Activated CD4-positive, CD25-positive, alpha-beta regulatory T cell (primary cell): ENCODE results near the gene PCCB.
"Not testable (repeated sequence)": the region's sequence is repeated elsewhere in the genome, so short reads cannot be mapped to it uniquely, and the experiment has no call there.

ENCODE experiments used
- DNase-seq, 4 experiments: peaks; one replicate each; lab custom pipeline; 2025; lab: John Stamatoyannopoulos, UW

The PCCB gene

DNA sequence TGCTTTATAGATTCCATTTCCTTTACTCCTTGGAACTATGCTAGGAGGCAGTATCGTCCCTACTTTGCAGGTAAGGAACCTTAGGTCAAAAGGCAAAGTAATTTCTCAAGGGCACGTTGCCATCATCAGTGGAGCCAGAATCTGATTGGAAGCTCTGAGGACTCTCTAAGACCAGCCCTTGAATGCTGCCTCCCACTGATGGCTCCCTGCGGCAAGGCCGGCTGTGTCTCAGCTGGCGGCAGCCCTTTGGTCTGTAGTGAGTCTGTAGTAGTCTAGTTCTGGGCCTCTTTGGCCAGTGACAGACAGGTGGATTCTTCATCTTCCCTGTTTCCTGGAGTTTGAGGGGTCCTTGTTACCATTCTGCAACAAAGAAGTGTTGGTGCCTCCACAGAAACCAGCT, 76.2 kb downstream of the PCCB start:
- DNase-seq: no peak

DNA sequence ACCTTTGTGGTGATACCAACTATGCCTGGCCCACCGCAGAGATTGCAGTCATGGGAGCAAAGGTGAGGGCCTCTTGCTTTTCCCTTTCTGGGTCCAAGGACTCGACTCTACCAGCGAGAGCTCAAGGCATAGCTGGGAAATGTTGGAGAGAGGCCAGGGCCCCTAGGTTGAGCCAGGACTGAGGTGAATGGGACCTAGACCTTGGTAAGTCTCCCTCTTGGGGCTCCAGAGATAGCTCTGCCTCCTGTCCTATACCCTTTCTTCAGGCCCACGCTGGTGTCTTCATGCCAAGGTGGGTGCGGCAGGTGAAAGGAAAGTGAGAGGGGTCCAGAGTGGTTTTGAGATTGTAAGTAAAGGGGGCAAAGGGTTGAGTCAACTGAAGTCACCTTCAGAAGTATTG, 77.5 kb downstream of the PCCB start:
- no peak for DNase-seq

DNA sequence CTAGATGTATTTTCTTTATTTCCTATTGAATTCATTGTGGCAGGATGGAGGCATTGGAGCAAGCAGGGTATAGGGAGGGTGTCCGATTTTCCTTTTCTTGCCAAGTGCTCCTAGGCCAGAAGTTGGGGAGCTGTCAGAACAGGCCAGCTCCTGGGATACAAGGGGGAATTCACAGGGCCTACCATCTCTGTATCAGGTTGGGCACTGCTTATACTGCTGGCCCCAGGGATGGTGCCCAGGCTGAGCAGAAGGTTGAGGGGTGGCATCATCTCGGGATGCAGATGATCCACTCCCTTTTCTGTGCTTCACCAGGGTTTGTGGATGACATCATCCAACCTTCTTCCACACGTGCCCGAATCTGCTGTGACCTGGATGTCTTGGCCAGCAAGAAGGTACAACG, 79.5 kb downstream of the PCCB start:
- DNase-seq: no peak

DNA sequence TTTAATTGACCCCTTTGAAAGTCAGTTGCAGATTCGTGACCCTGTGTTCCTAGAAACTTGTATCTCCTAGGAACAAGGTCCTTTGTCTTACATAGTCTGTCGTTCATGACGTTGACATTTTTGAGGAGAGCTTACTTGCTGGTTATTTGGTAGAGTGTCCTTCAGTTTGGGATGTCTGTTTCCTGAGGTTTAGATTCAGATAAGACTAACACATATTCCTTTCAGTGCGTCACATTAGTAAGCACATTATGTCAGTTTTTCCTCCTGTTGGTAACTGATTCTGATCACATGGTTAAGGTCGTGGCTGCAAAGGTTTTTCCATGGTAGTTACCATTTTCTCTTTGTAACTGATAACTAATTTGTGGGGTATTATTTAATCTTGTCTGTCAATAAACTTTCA, 80.8 kb downstream of the PCCB start:
- DNase-seq: no peak

DNA sequence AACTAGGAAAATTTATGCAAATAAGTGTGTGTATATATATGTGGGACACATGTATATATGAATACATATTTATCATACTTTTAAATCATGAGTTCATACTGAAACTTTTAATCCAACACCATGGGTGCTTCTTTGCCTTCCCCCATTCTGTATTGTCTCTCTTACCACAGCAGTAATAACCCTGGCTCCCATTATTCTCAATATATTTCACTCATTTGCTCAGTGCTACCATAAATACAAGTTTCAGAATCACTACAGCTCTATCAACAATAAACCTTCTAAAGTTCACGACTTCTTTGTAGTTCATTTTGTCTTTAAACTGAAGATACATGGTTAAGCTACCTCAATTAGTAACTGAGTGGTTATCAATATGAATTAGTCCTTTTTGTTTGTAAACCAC, 82.2 kb downstream of the PCCB start:
- no peak for DNase-seq

DNA sequence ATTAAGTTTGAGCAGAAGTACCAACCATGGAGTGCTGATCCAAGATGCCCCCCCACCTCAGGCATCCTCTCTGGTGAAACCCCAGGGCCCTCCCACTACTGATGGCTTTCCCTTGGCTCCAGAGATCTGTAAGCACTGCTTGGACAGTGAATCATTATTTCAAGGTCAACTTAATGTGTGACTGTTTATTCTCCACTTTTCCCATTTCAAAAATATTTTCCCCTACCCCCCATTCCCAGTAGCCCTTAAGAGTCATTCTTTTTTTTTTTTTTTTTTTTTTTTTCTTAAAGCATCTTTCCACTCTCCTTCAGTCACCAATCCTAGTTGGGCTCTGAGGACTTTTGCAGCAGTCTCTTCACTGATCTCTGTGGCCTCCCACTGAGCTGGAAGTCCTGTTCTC, 82.6 kb downstream of the PCCB start:
- no peak for DNase-seq

DNA sequence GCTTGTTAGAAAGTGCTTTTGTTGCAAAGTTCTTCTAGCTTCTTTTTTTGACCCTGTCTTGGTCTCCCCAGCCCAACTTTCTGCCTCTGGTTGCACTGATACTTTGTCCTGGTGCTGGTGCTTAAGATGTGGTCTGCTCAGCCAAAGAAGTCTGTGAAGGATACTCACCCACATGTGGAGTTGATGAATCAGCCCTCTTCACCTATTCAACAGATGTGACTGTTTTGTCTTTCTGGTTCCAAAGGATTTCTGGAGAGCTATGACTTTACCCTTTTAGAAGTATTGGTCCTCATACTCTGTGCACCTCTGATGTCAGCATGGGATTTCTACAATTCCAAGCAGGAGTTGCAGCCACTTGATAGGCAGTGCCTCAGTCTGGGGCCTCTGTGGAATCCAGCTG, 84.1 kb downstream of the PCCB start:
- no peak for DNase-seq

DNA sequence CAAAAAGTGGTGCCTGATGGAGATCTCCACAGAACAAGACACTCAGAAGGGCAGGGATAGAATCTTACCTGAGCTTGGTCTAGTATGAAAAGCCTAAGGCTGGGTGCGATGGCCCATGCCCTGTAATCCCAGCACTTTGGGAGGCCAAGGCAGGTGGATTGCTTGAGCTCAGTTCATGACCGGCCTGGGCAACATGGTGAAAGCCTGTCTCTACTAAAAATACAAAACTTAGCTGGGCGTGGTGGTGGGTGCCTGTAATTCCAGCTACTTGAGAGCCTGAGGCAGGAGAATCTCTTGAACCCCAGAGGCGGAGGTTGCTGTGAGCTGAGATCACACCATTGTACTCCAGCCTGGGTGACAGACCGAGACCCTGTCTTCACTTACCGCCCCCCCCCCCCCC, 84.6 kb downstream of the PCCB start:
- DNase-seq: not testable (repeated sequence)

DNA sequence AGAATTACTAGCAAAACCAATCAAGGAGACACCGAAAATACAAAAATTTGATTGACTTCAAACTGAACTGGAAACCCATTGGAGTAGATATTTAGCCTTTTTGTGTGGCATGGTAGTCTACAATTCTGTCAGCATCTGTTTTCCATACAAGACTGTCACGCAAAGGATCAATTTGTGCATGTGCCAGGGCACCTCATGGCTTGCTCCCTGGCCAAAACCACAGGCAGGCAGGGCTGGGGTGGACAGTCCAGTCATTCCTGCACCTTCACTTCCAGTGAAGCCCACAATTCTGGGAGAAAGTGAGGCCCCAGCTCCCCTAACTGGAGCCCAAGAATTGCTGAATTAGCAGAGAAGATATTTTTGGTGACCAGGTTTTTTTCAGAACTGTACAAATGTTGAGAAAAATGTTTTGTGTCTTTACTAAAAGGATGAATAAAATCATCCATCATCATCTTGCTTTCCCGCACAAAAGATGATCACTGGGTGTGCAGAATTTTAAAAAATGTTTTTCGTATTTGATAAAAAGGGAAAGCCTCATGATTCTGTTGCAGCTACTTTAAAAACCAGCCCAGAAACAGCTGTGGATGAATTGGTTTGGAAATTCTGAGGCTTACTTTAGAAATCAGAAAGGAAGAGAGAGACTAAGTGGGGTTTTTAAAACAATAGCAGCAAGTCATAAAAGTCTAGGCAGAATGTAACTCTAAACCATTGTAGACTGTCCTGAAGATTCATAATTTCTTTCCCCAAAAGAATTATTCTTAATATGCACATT, 86.4 kb downstream of the PCCB start:
- DNase-seq: no peak

DNA sequence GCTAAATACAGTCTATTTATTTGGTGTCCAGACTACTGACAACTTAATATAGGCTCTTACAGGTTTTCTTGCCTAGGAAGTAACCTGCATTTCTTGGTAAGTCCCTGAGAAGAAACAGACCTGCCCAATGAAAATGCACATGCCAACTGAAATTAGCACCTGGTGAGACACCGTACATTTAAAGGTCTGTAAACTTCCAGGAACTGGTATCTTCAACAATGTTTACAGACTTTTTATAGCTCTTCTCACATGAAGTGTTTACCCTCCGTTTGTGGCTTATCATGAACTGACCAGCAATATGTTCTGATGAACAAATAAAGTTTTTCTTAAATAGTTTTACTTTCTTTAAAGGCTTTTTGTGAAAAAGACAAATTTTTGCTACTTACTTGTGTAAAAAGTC, 93.3 kb downstream of the PCCB start:
- DNase-seq: no peak

DNA sequence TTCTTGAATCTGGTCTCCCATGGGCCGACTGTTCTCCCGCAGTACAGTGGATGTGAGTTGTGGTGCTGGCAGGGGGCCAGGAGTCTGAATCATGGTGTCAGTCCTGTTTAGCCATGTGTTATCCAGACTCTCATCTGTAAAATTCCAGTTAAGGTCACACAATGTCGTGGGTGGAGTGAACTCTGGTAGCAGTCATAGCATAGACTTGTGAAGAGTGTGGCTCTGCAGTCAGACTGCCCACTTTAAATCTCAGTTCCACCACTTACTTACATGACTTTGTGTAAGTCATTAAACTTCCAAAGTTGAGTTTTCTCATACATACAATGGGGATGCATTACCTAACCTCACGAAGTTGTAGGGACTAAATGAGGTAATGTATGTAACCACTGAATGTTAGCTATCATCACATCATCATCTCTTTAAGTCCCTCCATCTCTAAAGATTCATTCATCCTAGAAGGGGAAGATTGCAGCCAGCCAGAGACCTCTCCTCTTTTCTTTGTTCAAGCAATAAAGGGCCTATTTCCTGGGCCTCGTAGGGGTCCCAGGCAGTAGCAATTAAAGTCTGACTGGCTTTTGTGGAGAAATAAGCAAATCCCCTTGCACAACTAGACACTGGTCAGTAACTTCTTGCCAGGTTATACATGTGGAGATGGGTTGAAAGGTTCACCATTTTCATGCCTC, 93.9 kb downstream of the PCCB start:
- DNase-seq: no peak

DNA sequence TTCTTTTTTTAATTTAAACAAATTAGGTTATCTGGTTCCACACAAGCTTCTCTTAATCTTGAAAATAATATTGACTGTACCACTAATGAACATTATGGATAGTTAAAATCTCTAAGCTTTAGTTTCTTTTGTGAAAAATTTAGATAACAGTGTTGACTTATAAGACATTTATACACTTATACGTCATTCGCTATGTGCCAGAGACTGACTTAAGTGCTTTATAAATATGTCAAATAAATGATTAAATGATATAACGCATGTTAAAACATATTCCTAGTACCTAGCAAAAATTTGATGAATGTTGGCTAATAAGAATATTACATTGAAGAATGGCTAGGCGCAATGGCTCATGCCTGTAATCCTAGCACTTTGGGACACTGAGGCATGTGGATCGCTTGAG, 96.3 kb downstream of the PCCB start:
- no peak for DNase-seq

DNA sequence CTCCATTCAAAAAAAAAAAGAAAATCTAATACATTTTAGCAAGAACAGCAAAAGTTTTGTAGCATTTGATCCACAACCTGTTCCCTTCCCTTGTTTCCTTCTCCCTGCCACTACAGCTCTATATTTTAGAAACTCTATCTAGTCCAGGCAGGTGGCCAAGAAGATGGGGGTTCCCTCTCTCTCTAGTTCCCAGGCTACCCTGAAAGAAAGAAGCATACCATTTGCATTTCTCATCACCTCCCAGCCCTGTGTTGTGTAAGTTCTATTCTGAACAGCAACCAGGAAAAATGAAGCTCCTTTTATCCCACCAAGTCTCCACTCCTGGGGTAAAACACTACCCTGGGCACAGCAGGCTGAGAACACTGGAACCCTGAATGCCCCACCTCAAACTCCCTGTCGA, 100.0 kb downstream of the PCCB start:
- DNase-seq: no peak

DNA sequence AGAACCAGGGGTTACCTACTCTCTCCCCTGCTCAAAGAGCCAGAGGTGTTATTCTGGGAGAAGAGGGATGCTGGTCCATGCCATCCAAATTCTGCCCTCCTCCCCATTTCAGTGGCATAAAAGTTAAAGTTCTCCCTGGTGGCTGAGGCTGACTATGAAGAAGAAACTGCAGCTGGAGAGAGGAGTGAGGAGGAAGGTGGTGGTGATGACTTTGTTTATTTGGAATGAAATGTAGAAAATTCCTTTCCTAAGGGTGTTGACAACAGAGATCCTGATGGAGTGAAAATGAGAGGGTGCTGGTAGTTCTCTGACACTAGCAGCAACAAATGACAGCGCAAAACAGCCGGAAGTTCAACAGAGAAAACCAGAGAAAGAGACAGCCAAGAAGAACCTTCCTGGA, 100.4 kb downstream of the PCCB start:
- DNase-seq: no peak

DNA sequence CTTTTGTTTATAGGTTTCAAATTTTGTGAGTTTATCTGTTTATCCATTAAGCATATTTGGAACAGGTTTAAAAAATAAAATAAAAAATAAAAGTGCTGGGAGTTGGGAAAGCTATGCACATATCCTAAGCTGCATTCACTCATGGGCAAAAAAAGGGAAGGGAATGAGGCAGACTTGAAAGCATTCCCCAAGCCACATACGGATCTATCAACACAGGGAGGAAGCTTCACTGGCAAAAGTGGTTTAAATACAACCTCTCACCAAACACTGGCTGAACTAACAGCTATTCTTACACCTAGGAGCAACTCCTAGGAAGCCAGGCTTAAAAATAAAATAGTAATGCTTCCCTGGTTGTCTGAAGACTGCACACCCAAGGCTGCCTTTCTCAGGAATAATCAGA, 101.2 kb downstream of the PCCB start:
- no peak for DNase-seq

DNA sequence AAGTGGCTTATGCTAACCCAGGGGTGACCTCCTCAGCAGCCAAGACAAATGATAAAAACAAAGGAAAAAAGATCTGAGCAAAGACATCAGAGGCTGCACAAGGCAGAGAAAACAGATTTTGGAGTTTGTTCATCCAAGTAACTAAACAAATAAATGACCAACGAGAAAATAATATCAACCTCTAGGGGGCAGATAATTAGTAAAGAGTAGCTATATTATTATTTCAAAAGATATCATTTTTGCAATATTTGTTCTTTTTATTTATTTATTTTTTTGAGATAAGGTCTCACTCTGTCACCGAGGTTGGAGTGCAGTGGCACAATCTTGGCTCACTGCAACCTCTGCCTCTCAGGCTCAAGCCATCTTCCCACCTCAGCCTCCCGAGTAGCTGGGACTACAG, 101.8 kb downstream of the PCCB start:
- DNase-seq: no peak

DNA sequence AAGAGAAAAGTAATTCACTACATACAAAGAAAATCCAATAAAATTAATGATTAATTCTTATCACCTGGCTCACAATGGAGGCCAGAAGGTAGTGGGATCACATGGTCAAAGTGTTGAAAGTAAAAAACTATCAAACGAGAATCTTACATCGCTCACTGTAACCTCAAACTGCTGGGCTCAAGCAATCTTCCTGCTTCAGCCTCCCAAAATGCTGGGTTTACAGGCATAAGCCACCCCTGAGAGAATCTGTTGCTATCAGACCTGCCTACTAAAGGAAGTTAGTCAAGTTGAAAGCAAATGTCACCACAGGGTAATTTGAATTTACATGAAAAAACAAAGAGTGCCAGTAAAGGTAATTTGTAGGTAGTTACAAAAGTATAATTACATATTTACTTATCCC, 103.3 kb downstream of the PCCB start:
- DNase-seq: no peak

DNA sequence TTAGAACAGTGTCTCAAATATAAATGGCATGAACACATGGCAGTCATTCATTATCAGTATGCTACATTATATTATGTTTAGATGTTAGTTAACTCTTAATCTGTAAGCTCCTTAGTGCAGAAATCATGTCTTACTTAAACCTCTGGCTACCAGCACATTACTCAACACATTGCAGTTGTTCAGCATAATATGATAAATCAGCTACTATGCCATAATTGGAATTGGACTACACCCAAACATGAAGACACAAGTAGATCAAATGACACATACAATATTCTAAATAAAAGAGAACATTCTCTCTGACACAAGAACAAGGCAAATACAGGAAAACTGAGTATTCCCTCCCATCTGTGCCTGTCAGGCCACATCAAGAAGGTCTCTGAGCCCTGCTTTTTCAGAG, 116.1 kb downstream of the PCCB start:
- DNase-seq: no peak

DNA sequence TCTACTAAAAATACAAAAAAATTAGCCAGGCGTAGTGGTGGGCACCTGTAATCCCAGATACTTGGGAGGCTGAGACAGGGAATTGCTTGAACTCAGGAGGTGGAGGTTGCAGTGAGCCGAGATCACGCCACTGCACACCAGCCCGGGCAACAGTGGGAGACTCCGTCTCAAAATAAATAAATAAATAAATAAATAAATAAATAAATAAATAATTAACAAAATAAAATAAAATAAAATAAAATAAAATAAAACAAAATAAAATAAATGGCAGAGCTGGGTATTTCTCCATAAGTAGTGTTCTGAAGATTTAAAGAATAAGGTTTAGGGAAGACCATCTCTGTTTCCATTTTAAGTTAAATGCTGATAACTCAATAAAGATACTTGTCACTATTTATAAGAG, 125.7 kb downstream of the PCCB start:
- DNase-seq: not testable (repeated sequence)

DNA sequence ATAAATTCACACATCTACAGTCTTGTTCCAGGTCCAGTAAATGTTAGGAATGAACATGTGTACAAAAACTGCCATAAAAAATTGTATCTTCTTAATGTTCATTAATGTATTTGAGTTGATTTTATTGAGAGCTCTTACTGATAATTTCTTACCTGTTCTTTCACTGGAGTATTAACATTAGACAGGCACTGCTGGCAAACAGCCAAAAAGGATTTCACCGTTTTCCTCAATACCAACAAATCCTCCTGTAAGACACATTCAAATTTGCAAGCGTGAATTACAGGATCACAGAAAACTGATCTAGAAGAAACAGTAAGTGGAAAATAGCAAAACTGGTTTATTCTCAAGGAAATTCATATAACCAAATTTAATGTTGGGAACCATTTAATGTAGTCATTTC, 127.4 kb downstream of the PCCB start:
- DNase-seq: no peak

DNA sequence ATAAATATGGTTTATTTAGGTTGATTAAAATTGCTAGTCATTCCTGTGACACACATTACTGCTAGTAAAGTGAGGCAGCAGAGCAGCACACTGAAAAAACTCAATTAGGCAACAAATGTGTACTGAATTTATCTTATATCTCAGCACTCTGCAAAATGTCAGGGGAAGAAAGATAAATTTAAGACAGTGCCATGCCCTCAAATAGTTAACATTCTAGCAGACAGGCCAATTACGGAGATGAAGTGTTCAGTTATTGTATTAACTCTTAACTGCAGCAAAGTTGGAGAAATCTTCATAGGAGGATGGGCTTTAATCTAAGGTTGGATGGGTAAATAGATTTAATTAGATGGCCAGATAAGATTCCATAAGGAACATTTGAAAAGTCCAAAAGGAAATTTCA, 127.9 kb downstream of the PCCB start:
- DNase-seq: no peak
